Effector CD8-positive, alpha-beta T cell (primary cell): Measurements from ENCODE around the gene PCGF3.
"Not testable (repeated sequence)": the region's sequence is repeated elsewhere in the genome, so short reads cannot be mapped to it uniquely, and the experiment has no call there.

ENCODE experiments used
- DNase-seq: peaks from one replicate; lab custom pipeline; 2025; lab: John Stamatoyannopoulos, UW

Gene PCGF3

DNA sequence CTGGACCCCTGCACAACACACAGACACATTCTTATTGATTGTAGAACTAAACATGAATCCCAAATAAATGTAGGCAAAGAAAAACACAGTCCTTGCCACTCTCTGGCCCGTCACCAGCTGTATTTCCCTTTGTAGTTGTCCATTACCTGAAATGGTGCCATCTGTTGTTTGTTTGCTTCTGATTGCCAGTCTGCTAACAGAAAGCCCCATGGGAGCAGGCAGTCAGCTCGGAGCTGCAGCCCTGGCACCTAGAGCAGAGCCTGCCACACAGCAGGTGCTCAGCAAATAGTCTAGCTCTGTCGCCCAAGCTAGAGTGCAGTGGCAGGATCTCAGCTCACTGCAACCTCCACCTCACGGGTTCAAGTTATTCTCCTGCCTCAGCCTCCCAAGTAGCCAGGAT is 91.4 kb downstream of the PCGF3 start:
- DNase-seq: no peak

DNA sequence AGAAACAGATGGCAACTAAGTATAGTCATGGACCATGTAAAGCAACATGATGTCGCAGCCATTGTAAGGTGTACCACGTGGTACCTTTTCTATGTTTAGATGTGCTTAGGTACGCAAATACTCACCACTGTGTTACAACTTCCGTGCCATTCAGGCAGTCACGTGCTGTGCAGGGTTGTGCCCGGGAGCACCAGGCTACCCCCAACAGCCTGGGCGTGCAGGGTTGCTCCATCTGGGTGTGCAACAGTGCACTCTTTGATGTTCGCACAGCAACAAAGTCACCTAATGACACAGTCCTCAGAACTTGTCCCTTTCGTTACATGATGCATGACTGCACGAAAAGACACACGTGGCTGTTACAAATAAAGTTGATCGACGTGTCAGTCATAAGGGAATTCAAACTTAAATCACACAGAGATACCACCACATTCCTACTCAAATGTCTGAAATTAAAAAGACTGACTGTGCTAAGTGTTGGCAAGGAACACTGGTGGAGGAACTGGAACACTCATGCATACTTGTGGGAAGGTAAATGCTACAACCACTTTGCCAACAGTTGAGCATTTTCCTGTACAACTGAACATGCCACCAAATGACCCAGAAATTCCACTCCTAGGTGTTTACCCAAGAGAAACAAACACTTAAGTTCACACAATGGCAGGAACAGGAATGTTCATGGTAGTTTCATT is 95.9 kb downstream of the PCGF3 start:
- DNase-seq: no peak

DNA sequence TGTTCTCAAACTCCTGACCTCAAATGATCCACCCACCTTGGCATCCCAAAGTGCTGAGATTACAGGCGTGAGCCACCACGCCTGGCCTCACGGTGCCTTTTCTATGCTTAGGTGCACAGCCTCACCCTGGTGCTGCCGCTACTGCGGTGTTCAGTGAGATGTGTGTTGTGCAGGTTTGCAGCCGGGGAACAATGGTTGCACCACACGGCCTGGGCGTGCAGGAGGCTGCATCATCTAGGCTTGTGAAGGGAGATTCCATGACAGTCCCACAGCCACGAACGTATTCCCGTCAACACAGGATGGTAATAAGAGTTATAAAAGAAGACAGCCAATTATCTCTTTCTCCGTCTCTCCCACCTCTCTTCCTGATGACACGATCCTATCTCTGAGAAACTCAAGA is 98.3 kb downstream of the PCGF3 start:
- no peak for DNase-seq

DNA sequence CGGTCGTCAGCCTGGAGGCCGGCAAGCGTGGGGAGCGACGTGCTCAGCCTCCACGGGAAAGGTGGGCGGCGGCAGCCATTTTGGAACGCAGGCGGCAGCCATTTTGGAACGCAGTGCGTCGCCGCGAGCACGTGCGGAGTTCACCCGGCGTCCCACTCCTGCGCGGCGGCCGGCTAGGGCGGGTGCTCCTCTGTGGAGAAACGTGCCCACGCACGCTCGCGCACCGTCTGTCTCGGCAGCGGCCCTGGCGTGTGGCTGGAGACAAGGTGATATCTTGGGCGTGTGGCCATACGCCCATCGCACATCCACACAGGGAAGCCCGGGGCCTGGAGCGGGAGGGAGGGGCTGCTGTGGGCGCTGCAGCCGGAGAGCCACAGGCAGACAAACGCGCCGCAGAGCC is 99.2 kb downstream of the PCGF3 start:
- DNase-seq: no peak

DNA sequence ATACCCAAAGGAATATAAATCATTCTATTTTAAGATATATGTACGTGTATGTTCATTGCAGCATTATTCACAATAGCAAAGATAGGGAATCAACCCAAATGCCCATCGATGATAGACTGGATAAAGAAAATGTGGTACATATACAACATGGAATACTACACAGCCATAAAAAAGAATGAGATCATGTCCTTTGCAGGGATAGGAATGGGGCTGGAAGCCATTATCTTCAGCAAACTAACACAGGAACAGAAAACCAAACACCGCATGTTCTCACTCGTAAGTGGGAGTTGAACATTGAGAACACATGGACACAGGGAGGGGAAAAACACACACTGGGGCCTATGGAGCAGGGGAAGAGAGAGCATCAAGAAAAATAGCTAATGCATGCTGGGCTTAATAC is 101.3 kb downstream of the PCGF3 start:
- DNase-seq: not testable (repeated sequence)

DNA sequence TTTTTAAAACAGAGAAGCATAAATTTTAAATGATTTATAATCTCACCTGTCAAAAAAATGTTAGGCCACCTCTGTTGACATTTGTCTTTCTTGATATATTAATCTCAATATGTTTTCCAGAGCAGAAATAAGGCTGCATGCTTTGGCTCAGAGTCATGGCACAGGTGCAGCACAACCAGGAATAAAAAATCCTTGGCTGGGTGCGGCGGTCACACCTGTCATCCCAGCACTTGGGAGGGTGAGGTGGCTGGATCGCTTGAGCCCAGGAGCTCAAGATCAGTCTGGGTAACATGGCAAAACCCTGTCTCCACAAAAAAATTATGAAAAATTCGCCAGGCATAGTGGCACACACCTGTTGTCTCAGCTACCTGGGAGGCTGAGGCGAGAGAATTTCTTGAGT is 102.2 kb downstream of the PCGF3 start:
- no peak for DNase-seq

DNA sequence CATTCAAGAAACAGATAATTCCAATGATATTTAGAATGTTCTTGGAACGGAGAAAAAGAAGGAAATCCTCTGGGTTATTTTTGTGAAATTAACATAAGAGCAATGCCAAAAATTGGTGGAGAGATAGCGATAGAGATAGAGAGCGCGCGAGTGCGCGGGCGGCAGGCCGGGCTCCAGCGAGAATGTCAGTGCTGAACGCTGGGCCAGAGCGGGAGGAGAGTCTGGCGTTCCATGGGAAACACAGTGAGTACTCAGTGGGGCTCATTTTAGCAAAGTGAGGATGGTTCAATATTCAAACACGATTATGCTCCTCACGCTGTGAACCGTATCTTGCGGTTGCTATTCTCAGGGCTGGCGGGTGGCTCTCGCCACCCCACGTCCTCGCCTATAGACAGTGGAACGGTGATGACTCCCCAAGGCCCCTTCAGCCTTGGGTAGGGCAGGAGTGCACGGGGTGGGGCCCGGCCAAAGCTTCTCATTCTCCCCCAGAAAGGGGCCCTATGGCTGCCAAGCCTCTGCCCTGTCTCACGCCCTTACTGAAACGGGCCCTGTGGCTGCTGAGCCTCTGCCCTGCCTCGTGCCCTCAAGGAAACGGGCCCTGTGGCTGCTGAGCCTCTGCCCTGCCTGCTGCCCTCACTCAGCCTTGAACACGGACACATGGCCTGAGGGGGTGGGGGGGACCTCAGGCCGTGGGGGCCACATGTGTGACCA is 103.4 kb downstream of the PCGF3 start:
- DNase-seq: no peak

DNA sequence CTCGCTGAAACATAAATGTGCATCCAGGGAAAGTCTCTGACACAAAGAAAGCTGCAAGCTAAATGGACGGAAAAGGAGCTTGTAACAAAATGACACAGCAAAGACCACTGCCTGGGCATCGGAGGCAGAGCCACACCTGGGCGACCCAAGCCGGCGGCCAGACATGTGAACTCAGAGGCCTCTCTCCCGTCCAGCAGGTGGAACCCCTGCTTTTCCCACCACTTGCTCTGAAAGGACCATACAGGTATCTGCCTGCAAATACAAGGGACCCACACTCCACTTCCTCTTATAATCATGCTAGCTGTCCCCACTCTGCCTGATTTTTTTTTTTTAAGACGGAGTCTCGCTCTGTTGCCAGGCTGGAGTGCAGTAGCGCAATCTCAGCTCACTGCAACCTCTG is 108.3 kb downstream of the PCGF3 start:
- no peak for DNase-seq

DNA sequence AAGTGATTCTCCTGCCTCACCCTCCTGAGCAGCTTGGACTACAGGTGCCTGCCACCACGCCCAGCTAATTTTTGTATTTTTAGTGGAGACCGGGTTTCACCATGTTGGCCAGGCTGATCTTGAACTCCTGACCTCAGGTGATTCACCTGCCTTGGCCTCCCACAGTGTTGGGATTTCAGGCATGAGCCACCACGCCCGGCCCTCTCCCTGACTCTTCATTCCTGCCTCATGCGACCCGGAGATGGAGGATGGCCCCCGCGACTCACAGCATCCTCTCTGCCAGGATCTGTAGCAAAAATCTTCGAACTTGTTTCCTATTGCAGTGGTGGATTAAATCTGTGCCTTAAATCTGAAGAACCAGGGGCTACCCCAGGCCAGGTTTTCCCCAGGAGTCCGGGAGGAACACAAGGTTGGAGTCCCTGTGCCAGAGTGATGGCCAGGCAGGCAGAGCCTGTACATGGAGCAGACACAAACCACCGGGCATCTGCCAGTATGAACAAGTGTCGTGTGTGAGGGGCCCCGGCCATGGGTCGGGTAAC is 108.7 kb downstream of the PCGF3 start:
- DNase-seq: no peak

DNA sequence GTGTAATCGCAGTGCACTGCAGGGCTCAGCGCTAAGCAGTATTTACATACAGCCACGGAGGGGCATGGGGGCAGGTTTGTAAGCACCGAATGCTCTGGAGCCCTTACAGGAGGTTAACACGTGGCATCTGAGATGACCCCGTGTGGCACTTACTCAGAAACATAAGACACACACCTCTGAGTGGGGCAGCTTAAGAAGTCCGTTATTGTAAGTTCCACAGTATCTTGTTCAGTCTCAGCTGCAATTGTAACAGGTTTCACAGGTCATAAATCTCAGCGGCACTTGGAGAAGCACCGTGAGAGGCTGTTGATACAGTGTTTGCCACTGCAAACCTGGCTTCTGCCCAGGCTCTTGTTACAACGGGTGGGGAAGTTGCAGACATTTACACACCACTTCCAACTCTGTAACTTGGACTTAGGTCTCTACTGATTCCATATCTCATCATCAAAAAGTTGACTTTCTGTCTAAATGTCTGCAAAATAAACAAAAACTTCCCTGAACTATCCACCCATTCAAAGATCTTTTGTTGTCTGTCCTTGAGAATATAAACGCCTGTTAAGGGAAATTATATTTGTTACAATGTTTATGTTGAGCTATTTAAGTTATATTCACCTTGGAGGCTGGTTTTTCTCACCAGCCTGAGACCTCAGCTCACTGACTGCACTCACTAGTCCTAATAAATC is 110.0 kb downstream of the PCGF3 start:
- no peak for DNase-seq

DNA sequence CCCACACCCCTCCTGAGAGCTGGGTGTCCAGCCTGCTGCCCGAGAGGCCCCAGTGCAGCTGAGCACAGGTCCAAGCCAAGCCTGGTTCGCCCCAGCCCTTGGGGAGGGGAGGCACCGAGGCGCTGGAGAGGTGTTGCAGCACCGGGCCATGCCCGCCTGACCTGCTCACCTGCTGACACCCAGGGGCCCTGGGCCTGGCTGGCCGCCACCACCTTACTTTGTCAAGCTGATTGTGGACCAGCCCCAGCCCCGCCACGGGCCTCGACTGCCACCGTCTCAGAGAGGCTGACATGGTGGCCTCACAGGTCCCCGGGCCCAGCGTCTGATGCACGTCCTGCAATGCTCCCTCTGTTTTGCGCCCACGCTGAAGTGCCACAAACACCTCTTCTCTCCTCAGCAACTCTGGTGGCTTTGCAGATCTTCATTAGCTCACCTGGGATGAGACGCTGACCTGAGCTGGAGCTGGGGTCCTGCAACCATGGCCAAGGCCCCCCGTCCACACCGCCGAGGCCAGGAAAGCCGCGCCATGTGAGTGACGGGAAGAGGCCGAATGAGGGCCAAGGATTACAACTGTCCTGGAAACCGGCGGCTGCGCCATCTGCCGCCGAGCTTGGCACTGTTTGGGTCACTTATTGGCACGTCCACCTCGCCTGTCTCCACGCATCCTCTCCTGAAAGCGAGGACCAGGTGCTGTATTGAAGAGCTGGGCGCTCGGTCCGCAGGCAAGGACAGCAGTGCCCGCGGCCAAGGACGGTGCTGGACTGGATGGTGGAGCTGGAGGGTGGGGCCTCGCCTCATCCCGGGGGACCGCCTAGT is 112.7 kb downstream of the PCGF3 start:
- DNase-seq: no peak

DNA sequence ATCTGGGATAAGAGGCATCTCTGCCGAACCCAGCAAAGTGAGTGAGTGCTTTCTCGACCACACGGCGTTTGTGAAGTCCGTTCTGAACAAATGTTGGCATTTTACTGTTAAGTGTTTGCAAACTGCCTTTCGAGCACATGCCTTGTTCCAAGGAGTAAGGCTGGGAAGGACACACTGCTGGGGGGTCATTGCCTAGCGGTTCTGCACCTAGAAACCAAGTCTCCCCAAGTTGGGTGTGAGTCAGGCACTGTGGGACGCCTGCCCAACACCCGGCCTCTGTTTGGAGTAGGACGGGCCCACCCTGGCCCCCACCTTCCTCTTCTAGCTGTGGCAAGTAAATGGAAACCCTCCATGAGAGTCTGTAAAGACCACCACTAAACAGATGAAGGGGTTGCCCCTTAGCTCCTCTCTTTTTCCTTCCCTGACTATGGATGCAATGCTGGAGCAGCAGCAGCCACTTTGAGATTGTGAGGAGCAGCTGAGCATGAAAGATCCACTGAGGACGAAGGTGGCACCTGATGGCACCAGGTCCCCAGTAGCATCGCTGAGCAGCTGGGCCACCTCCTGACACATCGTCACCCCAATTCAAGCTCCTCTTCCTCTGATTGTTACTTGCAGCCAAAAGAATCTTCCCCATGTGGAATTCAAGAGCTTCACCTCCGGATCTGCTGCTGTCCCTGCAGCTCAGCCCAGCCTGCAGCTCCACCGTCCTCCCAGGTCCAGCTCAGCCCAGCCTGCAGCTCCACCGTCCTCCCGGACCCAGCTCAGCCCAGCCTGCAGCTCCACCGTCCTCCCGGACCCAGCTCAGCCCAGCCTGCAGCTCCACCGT is 114.0 kb downstream of the PCGF3 start:
- DNase-seq: no peak
